HG02840 (cell line): ENCODE results near the gene WRAP73.
"Not testable (repeated sequence)": the region's sequence is repeated elsewhere in the genome, so short reads cannot be mapped to it uniquely, and the experiment has no call there.

Experiments used
- ATAC-seq: cut with Tn5 transposase; IDR thresholded peaks from one replicate; pipeline ENCODE4 v1.9.1; 2021; ENCODE audit warnings: mild to moderate bottlenecking, moderate library complexity, moderate number of reproducible peaks; ENCODE audit not compliant: unreplicated experiment, low FRiP score

WRAP73 gene

GRCh38 chr1:3601743-3602142 is 48.2 kb downstream of the WRAP73 start:
- ATAC-seq = no peak

- ATAC-seq = no peak
Observed at GRCh38 chr1:3600354-3600753, 49.5 kb downstream of the WRAP73 start.

- ATAC-seq = no peak
Observed at GRCh38 chr1:3599816-3600215, 50.1 kb downstream of the WRAP73 start.

GRCh38 chr1:3599286-3599811 is 50.6 kb downstream of the WRAP73 start:
- no peak for ATAC-seq

GRCh38 chr1:3598522-3599285 is 51.2 kb downstream of the WRAP73 start:
- ATAC-seq = no peak

- no peak for ATAC-seq
Observed at GRCh38 chr1:3598051-3598491, 51.8 kb downstream of the WRAP73 start.

GRCh38 chr1:3597599-3597964 is 52.3 kb downstream of the WRAP73 start:
- no peak for ATAC-seq

GRCh38 chr1:3596663-3597598 is 53.0 kb downstream of the WRAP73 start:
- no peak for ATAC-seq

- no peak for ATAC-seq
Observed at GRCh38 chr1:3595949-3596348, 54.0 kb downstream of the WRAP73 start.

GRCh38 chr1:3594706-3595377 is 55.1 kb downstream of the WRAP73 start:
- no peak for ATAC-seq

GRCh38 chr1:3593745-3594144 is 56.2 kb downstream of the WRAP73 start:
- ATAC-seq = no peak

- no peak for ATAC-seq
Observed at GRCh38 chr1:3593334-3593733, 56.6 kb downstream of the WRAP73 start.

- ATAC-seq = no peak
Observed at GRCh38 chr1:3590951-3591865, 58.7 kb downstream of the WRAP73 start.

- no peak for ATAC-seq
Observed at GRCh38 chr1:3590139-3590763, 59.7 kb downstream of the WRAP73 start.

- no peak for ATAC-seq
Observed at GRCh38 chr1:3588395-3588794, 61.5 kb downstream of the WRAP73 start.

- ATAC-seq = no peak
Observed at GRCh38 chr1:3586986-3587759, 62.7 kb downstream of the WRAP73 start.

GRCh38 chr1:3585940-3586568 is 63.8 kb downstream of the WRAP73 start:
- ATAC-seq = no peak

GRCh38 chr1:3585353-3585868 is 64.5 kb downstream of the WRAP73 start:
- ATAC-seq = not testable (repeated sequence)
